Stimulated activated CD4-positive, alpha-beta T cell treated with anti-CD3 and anti-CD28 coated beads, Interleukin-15, amount 100 ng/mL, for 1 hour (primary cell): ENCODE results near the gene IL22RA1.

Source experiments
- DNase-seq, 2 donors: peaks; one replicate each; pipeline ENCODE4 v3.0.0-alpha.2; 2020; ENCODE audit warnings: low read depth in 1 of 2, low spot score in 1 of 2

IL22RA1 gene

GRCh38 chr1:24138476-24139221 lies 4.3 kb downstream of the IL22RA1 start:
- no peak for DNase-seq

DNA sequence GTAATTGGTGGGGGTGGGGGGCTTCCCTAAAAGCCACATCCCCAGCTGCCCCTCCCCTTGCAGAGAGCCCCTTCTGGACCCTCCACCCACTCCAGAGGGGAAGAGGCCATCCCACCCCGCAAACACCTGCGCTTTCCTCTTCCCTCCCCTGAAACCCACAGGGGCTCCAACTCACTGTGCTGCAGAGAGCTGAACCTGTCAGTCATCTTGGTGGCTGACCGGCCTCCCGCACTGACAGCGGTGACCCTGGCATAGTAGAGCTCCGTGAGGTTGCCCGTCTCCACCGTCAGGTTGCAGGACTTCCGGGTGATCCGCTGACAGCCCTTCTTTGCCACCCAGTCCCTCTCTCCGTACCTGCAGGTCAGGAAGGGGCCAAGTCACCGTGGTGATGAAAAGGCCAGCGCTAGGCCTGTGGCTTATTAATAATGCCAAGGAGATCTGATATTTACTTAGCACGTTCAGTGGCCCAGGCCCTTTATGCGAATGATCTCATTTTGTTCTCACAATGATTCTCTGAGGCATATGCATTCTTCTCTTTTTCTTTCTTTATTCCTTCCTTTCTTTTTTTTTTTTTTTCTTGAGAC lies 5.9 kb downstream of the IL22RA1 start:
- DNase-seq, result no peak

- no peak for DNase-seq
Observed at GRCh38 chr1:24134376-24134775, 8.6 kb downstream of the IL22RA1 start.

DNA sequence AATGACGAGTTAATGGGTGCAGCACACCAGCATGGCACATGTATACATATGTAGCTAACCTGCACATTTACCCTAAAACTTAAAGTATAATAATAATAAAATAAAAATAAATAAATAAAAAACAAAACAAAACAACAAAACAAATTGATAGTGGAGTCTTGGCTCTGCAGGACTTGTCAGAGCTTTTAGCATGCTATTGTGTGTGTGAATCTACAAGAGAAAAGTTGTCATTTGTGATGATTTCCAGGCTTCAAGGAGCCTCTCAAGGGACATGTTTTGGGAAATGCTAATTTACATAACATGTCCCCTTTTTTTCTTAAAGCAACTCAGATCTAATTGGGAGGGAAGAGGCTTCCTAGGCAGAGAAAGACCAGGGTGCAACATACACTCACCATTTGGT lies 9.1 kb downstream of the IL22RA1 start:
- no peak for DNase-seq

GRCh38 chr1:24130385-24130784 lies 12.6 kb downstream of the IL22RA1 start:
- DNase-seq, result no peak

- no peak for DNase-seq
Observed at GRCh38 chr1:24127801-24128363, 15.1 kb downstream of the IL22RA1 start.

- DNase-seq, result no peak
Observed at GRCh38 chr1:24127134-24127800, 15.7 kb downstream of the IL22RA1 start.

DNA sequence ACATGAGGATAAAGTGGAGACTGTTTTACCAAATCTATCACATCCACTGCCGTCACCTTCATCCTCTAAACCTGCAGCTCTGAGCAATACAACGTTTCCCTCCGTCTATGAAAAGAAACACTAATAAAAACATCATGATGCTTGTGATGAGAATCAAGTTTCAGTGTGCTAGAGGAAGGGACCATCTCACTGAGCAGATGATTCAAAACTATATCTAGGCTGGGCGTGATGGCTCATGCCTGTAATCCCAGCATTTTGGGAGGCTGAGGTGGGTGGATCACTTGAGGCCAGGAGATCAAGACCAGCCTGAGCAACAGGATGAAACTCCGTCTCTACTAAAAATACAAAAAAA lies 16.3 kb downstream of the IL22RA1 start:
- DNase-seq, result no peak

- no peak for DNase-seq
Observed at GRCh38 chr1:24126018-24126671, 16.8 kb downstream of the IL22RA1 start.

DNA sequence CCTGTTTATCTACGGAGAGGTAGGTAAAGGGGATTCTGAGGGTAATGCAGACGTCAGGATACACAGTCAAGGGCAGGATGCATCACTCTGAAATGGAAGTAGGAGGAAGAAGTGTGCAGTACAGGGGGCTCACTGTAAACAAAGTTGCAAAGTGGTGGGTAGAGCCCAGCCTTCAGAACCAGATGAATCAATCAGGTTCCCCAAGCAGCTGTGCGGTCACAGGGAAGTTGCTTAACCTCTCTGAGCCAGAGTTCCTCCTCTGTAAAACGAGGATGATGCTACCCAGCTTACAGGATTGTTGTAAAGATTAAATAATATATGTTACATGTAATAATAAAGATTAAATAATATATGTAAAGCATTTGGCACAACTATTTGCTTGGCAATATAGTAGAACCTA lies 17.5 kb downstream of the IL22RA1 start:
- DNase-seq, result no peak

DNA sequence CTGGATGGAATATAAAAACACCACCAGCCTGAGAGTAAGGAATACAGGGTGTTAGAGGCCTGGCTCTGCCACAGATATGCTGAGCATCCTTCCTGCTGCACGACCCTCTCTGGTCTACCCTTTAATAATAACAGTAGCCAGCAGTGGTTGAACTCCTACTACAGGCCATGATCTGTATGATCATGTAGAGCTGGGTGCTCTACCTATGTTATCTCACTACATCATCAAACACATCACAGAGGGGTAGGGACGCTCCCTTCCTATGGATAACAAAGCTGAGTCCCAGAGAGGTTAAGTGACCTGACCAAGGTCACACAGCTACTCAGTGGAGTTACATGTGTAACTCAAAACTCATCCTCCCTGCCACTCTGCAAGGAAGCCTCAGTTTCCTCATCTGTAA lies 18.0 kb downstream of the IL22RA1 start:
- no peak for DNase-seq

GRCh38 chr1:24123611-24124010 lies 19.3 kb downstream of the IL22RA1 start:
- DNase-seq, result no peak

- DNase-seq, result no peak
Observed at GRCh38 chr1:24122776-24123175, 20.2 kb downstream of the IL22RA1 start.

DNA sequence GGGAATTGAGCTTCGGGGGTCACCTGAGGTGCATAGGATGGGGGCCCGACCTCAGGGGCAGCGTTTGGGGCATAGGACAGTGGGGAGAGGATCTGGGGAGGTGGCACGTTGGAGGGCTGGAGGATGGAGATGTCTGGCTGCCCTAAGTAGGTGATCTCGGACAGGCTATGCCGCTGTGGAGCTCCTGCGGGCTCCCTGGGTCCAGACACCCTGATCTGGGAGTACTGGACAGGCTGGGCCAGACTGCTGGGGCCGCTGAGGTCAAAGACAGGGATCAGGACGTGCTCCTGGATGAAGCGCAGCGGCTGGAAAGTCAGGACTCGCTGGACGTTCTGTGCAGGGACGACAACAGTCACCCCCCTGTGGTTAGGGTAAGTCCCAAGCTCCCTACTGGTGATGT lies 21.5 kb downstream of the IL22RA1 start:
- DNase-seq, result no peak

GRCh38 chr1:24120965-24121364 lies 22.0 kb downstream of the IL22RA1 start:
- DNase-seq, result no peak

DNA sequence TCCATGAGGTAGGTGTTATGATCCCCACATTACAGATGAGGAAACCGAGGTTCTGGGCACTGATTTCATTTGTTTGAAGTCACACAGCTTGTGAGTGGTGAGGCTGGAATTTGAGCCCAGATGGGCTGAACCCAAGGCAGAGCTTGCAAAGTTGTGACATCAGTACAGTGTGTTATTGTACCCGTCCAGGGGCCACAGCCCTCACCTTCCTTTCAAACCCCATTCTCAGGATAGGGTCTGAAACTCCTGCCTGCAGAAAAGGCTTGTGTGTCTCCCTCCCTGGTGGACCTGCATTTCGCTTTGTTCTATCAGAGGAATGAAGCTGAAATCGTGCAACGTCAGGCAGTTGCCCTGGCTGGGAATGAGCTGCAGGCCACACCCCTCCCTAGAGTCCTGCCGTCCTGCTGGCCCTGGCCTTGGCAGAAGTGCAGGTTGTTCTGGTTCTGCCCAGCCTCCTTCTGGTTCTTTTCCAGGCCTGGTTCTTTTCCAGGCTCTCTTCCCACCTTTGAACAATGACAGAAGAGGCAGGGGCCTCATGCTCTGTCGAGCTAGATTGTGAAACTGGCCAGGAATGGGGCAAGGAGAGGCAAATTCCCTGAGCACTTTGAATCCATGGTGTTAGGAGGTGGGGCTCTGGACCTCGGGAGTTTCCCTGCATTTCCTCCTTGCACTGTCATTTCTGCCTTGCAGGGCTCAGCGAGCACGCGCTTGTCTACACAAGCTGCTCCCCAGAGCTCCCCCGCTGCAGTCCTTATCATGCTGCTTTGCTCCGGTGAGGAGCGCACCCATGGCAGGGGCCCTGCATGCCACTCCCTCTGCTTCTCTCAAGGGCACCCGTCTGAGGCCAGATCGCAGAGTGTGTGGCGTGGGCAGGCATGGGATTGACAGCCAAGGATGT lies 22.8 kb downstream of the IL22RA1 start:
- DNase-seq, result no peak

- DNase-seq, result no peak
Observed at GRCh38 chr1:24119489-24119858, 23.5 kb downstream of the IL22RA1 start.

DNA sequence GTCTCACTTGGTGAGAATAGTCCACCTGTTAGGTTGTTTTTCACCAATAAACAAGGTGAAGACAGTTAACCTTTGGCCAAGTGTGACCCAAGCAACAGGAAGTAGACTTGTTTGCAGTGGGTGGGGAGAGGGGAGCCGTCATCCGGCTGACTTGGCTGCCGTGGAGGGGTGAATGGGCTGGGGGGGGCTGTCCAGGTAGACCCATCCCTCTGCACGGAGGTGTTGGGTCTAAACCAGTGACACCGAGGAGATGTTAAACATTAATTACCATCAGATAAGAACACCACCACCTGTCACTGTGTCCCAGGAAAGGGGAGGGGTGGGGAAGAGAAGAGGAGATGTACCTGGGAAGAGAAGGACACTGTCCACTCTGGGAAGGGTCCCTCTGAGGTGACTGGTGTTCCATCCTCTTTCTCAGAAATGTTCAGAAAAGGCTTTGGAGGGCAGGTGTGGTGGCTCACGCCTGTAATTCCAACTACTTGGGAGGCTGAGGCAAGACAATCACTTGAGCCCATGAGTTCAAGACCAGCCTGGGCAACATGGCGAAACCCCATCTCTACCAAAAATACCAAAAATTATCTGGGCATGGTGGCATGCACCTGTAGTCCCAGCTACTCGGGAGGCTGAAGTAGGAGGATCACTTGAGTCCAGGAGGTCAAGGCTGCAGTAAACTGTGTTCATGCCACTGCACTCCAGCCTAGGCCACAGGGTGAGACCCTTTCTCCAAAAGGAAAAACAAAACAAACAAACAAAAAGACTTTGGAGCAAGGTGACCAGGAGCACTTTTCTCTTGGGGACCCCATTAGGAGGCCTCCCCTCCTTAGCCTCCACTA lies 24.3 kb downstream of the IL22RA1 start:
- no peak for DNase-seq

- no peak for DNase-seq
Observed at GRCh38 chr1:24117722-24118409, 25.1 kb downstream of the IL22RA1 start.
